Measurements from ENCODE around the gene NTN3.

NTN3 gene

GRCh38 chr16:2497116-2497630, 26.1 kb downstream of the NTN3 start:
- DNase-seq (ENCODE audit: low spot score), result no peak
- no peak for TF ChIP-seq CTCF (IDR thresholded peaks at IDR 0.05; ENCODE audit: extremely low read depth, missing control alignments)

- DNase-seq (ENCODE audit: low spot score), result no peak
- TF ChIP-seq CTCF (IDR thresholded peaks at IDR 0.05; ENCODE audit: extremely low read depth, missing control alignments), result no peak
Measured at GRCh38 chr16:2497695-2498484, 26.8 kb downstream of the NTN3 start.

GRCh38 chr16:2498531-2499253, 27.6 kb downstream of the NTN3 start:
- no peak for TF ChIP-seq CTCF (IDR thresholded peaks at IDR 0.05; ENCODE audit: extremely low read depth, missing control alignments)
- no peak for DNase-seq (ENCODE audit: low spot score)

- no peak for DNase-seq (ENCODE audit: low spot score)
- TF ChIP-seq CTCF (IDR thresholded peaks at IDR 0.05; ENCODE audit: extremely low read depth, missing control alignments), result no peak
Measured at GRCh38 chr16:2499454-2499853, 28.4 kb downstream of the NTN3 start.

- no peak for DNase-seq (ENCODE audit: low spot score)
Measured at GRCh38 chr16:2499890-2500429, 28.9 kb downstream of the NTN3 start.

GRCh38 chr16:2500430-2500917, 29.4 kb downstream of the NTN3 start:
- no peak for DNase-seq (ENCODE audit: low spot score)
- TF ChIP-seq CTCF (IDR thresholded peaks at IDR 0.05; ENCODE audit: extremely low read depth, missing control alignments), result no peak

More at GRCh38 chr16:2499890-2500429, 28.9 kb downstream of the NTN3 start:
- TF ChIP-seq CTCF (IDR thresholded peaks at IDR 0.05; ENCODE audit: extremely low read depth, missing control alignments), result no peak
